ENCODE data around the gene SLC52A3. TPM values are rescaled to one million over a fixed set of nuclear protein-coding genes. Genes with fewer than 3 reads are reported as not detected.
"Not testable (repeated sequence)": the region's sequence is repeated elsewhere in the genome, so short reads cannot be mapped to it uniquely, and the experiment has no call there.

The SLC52A3 gene
- total RNA-seq, 1 donor from 2014 or later, result 1.6 TPM

- DNase-seq (ENCODE audit: low read depth), result no peak
Measured at GRCh38 chr20:728256-728944, 39.9 kb downstream of the SLC52A3 start.

GRCh38 chr20:726160-726559, 42.1 kb downstream of the SLC52A3 start:
- no peak for DNase-seq (ENCODE audit: low read depth)

- no peak for DNase-seq (ENCODE audit: low read depth)
Measured at GRCh38 chr20:725491-725890, 42.8 kb downstream of the SLC52A3 start.

- not testable (repeated sequence) for DNase-seq (ENCODE audit: low read depth)
Measured at GRCh38 chr20:724797-725196, 43.5 kb downstream of the SLC52A3 start.

GRCh38 chr20:723756-724155, 44.5 kb downstream of the SLC52A3 start:
- DNase-seq (ENCODE audit: low read depth), result no peak

- no peak for DNase-seq (ENCODE audit: low read depth)
Measured at GRCh38 chr20:722822-723644, 45.3 kb downstream of the SLC52A3 start.

GRCh38 chr20:721876-722275, 46.4 kb downstream of the SLC52A3 start:
- DNase-seq (ENCODE audit: low read depth), result no peak

- DNase-seq (ENCODE audit: low read depth), result no peak
Measured at GRCh38 chr20:719816-720215, 48.5 kb downstream of the SLC52A3 start.

GRCh38 chr20:719068-719467, 49.2 kb downstream of the SLC52A3 start:
- no peak for DNase-seq (ENCODE audit: low read depth)

GRCh38 chr20:717832-718231, 50.5 kb downstream of the SLC52A3 start:
- DNase-seq (ENCODE audit: low read depth), result no peak

GRCh38 chr20:717271-717670, 51.0 kb downstream of the SLC52A3 start:
- no peak for DNase-seq (ENCODE audit: low read depth)

- no peak for DNase-seq (ENCODE audit: low read depth)
Measured at GRCh38 chr20:714453-714852, 53.8 kb downstream of the SLC52A3 start.

GRCh38 chr20:711576-711975, 56.7 kb downstream of the SLC52A3 start:
- no peak for DNase-seq (ENCODE audit: low read depth)

- DNase-seq (ENCODE audit: low read depth), result no peak
Measured at GRCh38 chr20:710780-711450, 57.4 kb downstream of the SLC52A3 start.

Other genes with a start within 250 kb of the SLC52A3 start
- 222 TPM in 2 replicates for gene CSNK2A1, start 224.7 kb downstream of the SLC52A3 start, total RNA-seq
- not detected in 2 replicates for gene TCF15, start 158.2 kb downstream of the SLC52A3 start, total RNA-seq
- gene SRXN1, start 115.3 kb downstream of the SLC52A3 start, total RNA-seq, result 41.5 and 58.9 TPM in 2 replicates
- gene SCRT2, start 92.7 kb downstream of the SLC52A3 start, total RNA-seq, result not detected in 2 replicates
- gene FAM110A, start 65.2 kb upstream of the SLC52A3 start, total RNA-seq, result 3.2 and 3.6 TPM in 2 replicates
- gene ANGPT4, start 147.8 kb upstream of the SLC52A3 start, total RNA-seq, result not detected in 2 replicates
- gene RSPO4, start 233.8 kb upstream of the SLC52A3 start, total RNA-seq, result 0.05 TPM in 1 of 2 replicates, not detected in the other

All from renal cortical epithelial cell (primary cell).